GM12878 (cell line): ENCODE results near the gene INO80. TPM values are rescaled to one million over a fixed set of nuclear protein-coding genes. Genes with fewer than 3 reads are reported as not detected.

ENCODE experiments used
- ATAC-seq: fragments of 200-7000 bp; cut with Tn5 transposase; 3 replicates; pipeline ENCODE4 v1.9.1; 2020; ENCODE audit warnings: mild to moderate bottlenecking, moderate library complexity
- BruUV-seq: library from RNA; stranded (reverse); fragments of 400-500 nt; replicated peaks from 2 replicates; lab custom pipeline; 2021; lab: Mats Ljungman, UMichigan
- CTCF ChIA-PET: fragments of 300-600 bp; sonication (Branson Sonifier 250); formaldehyde crosslinking; extraction: SDS; loops from one replicate; lab custom pipeline; 2021; ENCODE audit warnings: inconsistent platforms; lab: Yijun Ruan, JAX
- POLR2A ChIA-PET: fragments of 350-600 bp; formaldehyde crosslinking; extraction: SDS; loops from one replicate; lab custom pipeline; 2021; ENCODE audit warnings: inconsistent platforms; lab: Charles Lee
- RAD21 ChIA-PET: fragments of 300-600 bp; sonication (Branson Sonifier 250); formaldehyde crosslinking; loops from one replicate; lab custom pipeline; 2023; ENCODE audit warnings: antibody characterized with exemption; ENCODE audit not compliant: unreplicated experiment; lab: Charles Lee
- SMC1A ChIA-PET: fragments of 300-600 bp; sonication (Branson Sonifier 250); formaldehyde crosslinking; loops from one replicate; lab custom pipeline; 2023; ENCODE audit not compliant: unreplicated experiment, uncharacterized antibody; lab: Charles Lee
- DNase-seq: peaks from one replicate; pipeline ENCODE4 v3.0.0-alpha.2; 2011; ENCODE audit warnings: low read depth, low spot score
- FAIRE-seq: peaks from 3 replicates; lab custom pipeline; 2011; peaks lifted over from hg19 to GRCh38; lab: Jason Lieb, UNC
- H2AFZ ChIP-seq: 2 replicates; pipeline ENCODE4 v1.6.0; 2011; ENCODE audit warnings: low read depth, low read length, control low read depth; ENCODE audit not compliant: control insufficient read depth
- H3K27ac ChIP-seq: 2 replicates; pipeline ENCODE4 v1.5.1; 2011; ENCODE audit warnings: control low read depth; ENCODE audit not compliant: control insufficient read depth, insufficient read depth
- H3K27me3 ChIP-seq, 2 experiments: replicated peaks in 1 of 2; 2 replicates each; pipeline versions ENCODE4 v1.6.0 to v1.6.1; 2011; ENCODE audit warnings: low read length in 1 of 2; ENCODE audit not compliant: control insufficient read depth in 2 of 2, insufficient read depth in 2 of 2
- H3K36me3 ChIP-seq, 2 experiments: 2 replicates each; pipeline ENCODE4 v1.5.1; 2011; ENCODE audit warnings: low read length in 1 of 2; ENCODE audit not compliant: control insufficient read depth in 2 of 2, insufficient read depth in 2 of 2
- H3K4me1 ChIP-seq: 2 replicates; pipeline ENCODE4 v1.6.1; 2011; ENCODE audit warnings: mild to moderate bottlenecking, low read length, moderate library complexity, mixed read lengths; ENCODE audit not compliant: control insufficient read depth, insufficient read depth
- H3K4me2 ChIP-seq: 2 replicates; pipeline ENCODE4 v1.6.0; 2011; ENCODE audit warnings: control low read depth; ENCODE audit not compliant: control insufficient read depth, insufficient read depth
- H3K4me3 ChIP-seq: fragments of 200-600 bp; sonication (generic); 2 replicates; pipeline ENCODE4 v1.5.1; 2016
- H3K79me2 ChIP-seq: 2 replicates; pipeline ENCODE4 v1.6.0; 2011; ENCODE audit warnings: low read length; ENCODE audit not compliant: control insufficient read depth, insufficient read depth
- H3K9ac ChIP-seq: 2 replicates; pipeline ENCODE4 v1.8.0; 2011; ENCODE audit warnings: low read length, control low read depth, mixed read lengths; ENCODE audit not compliant: control insufficient read depth, insufficient read depth
- H3K9me3 ChIP-seq: replicated peaks from 3 replicates; pipeline ENCODE4 v1.5.1; 2011; ENCODE audit warnings: mild to moderate bottlenecking, low read length; ENCODE audit not compliant: control insufficient read depth, insufficient read depth
- H4K20me1 ChIP-seq: 2 replicates; pipeline ENCODE4 v1.6.0; 2011; ENCODE audit not compliant: control insufficient read depth, insufficient read depth
- ATF7 ChIP-seq: fragments of 450-650 bp; IDR thresholded peaks from 2 replicates; pipeline ENCODE4 v1.6.1; 2016; ENCODE audit warnings: low read depth, mild to moderate bottlenecking
- EED ChIP-seq: sonication (generic); IDR thresholded peaks from 2 replicates; pipeline ENCODE4 v1.6.1; 2016; ENCODE audit warnings: antibody characterized with exemption, low read depth
- EZH2 ChIP-seq: IDR thresholded peaks from 2 replicates; pipeline ENCODE4 v1.6.1; 2012; ENCODE audit warnings: low read depth, mild to moderate bottlenecking, control low read depth, inconsistent platforms, low read length, borderline replicate concordance; ENCODE audit not compliant: control insufficient read depth
- HCFC1 ChIP-seq: fragments of 150-350 bp; IDR thresholded peaks from 2 replicates; pipeline ENCODE4 v1.6.1; 2014; ENCODE audit warnings: low read length
- NBN ChIP-seq: fragments of 450-650 bp; IDR thresholded peaks from 2 replicates; pipeline ENCODE4 v1.6.1; 2016
- PKNOX1 ChIP-seq: fragments of 450-650 bp; IDR thresholded peaks from 2 replicates; pipeline ENCODE4 v1.6.1; 2016; ENCODE audit warnings: mild to moderate bottlenecking
- TAF1 ChIP-seq: IDR thresholded peaks from 2 replicates; pipeline ENCODE4 v1.6.1; 2011; ENCODE audit warnings: mild to moderate bottlenecking, low read depth, low read length, borderline replicate concordance
- WGBS: methylation state at CpG from one replicate; pipeline ENCODE4 v1.1.6; 2016; ENCODE audit warnings: low lambda C conversion rate; ENCODE audit not compliant: insufficient replicate concordance, insufficient coverage; ENCODE audit errors: missing lambda C conversion rate; 5-methylcytosine and 5-hydroxymethylcytosine counted together
- in situ Hi-C: fragments of 300-500 bp; cut with MboI; formaldehyde crosslinking; loops from 9 replicates; pipeline ENCODE4 v1.14.3; 2018; ENCODE audit warnings: mixed read lengths
- intact Hi-C: fragments of 100-400 bp; cut with micrococcal nuclease; formaldehyde crosslinking; loops from one replicate; pipeline ENCODE4 v1.14.2; 2022; ENCODE audit not compliant: unreplicated experiment
- polyA plus RNA-seq, 11 experiments: library from polyadenylated mRNA; depleted of rRNA in 4 of 11; unstranded in 6 of 11; stranded (reverse) in 5 of 11; fragments of >200 nt; fragmentation: Nextera tagmentation in 4 of 11; fragmentation: Illumina TruSeq in 1 of 11; extraction: Ambion mirVana in 4 of 11; extraction: Trizol in 1 of 11; gene quantifications; 1 replicate in 1 of 11; 2 replicates in 10 of 11; pipeline versions ENCODE4 v1.2.1 to v1.2.3, GENCODE V29; 2011 to 2016; ENCODE audit warnings: inconsistent platforms in 2 of 11, missing spikeins in 2 of 11, low read depth in 1 of 11
- total RNA-seq, 4 experiments: library from RNA; depleted of rRNA in 3 of 4; stranded (reverse); fragments of >200 nt in 3 of 4; fragmentation: Illumina TruSeq in 1 of 4; extraction: Trizol in 1 of 4; gene quantifications; 2 replicates each; pipeline versions ENCODE4 v1.2.1 to v1.2.3, GENCODE V29; 2013 to 2021
- TF ChIP-seq, protein P1 (sequence below): fragments of 150-350 bp; IDR thresholded peaks from 2 replicates; pipeline ENCODE4 v1.6.1; 2016; ENCODE audit warnings: low read depth, low read length
- TF ChIP-seq, protein P2 (sequence below): fragments of 450-650 bp; IDR thresholded peaks from 2 replicates; pipeline ENCODE4 v1.6.1; 2014; ENCODE audit warnings: mild to moderate bottlenecking

The INO80 gene
- total and polyA plus RNA-seq, 10 of the 15 experiments (the other 5 are each of a cell fraction or from before 2014, with no cell fraction given) = 4.5 to 25.0 (median 14.2) TPM

GRCh38 chr15:41024131-41024530 is 91.9 kb downstream of the INO80 start:
- ChIA-PET RAD21 (interaction anchor here (1.2 kb wide), 1 partner anchor 94 kb away, joined by 3 read pairs; no protein-coding TSS in a partner anchor), CTCF (interaction anchor here (0.9 to 9.4 kb wide), 7 partner anchors 11 to 161 kb away, joined by 3 to 157 read pairs (median 8); partner anchors contain the start of gene VPS18), POLR2A (no interaction called here), SMC1A (interaction anchor here (1.0 to 2.7 kb wide), 3 partner anchors 26 to 235 kb away, joined by 3 to 13 read pairs (median 4); no protein-coding TSS in a partner anchor)
- no peaks in the 10 kb centered on the region for H4K20me1 ChIP-seq
- TF ChIP-seq, protein P1, sequence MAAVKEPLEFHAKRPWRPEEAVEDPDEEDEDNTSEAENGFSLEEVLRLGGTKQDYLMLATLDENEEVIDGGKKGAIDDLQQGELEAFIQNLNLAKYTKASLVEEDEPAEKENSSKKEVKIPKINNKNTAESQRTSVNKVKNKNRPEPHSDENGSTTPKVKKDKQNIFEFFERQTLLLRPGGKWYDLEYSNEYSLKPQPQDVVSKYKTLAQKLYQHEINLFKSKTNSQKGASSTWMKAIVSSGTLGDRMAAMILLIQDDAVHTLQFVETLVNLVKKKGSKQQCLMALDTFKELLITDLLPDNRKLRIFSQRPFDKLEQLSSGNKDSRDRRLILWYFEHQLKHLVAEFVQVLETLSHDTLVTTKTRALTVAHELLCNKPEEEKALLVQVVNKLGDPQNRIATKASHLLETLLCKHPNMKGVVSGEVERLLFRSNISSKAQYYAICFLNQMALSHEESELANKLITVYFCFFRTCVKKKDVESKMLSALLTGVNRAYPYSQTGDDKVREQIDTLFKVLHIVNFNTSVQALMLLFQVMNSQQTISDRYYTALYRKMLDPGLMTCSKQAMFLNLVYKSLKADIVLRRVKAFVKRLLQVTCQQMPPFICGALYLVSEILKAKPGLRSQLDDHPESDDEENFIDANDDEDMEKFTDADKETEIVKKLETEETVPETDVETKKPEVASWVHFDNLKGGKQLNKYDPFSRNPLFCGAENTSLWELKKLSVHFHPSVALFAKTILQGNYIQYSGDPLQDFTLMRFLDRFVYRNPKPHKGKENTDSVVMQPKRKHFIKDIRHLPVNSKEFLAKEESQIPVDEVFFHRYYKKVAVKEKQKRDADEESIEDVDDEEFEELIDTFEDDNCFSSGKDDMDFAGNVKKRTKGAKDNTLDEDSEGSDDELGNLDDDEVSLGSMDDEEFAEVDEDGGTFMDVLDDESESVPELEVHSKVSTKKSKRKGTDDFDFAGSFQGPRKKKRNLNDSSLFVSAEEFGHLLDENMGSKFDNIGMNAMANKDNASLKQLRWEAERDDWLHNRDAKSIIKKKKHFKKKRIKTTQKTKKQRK = no peak
- TF ChIP-seq PKNOX1 (no peak), HCFC1 (no peak), ATF7 (no peak), EZH2 (no peak), EED (no peak), TAF1 (no peak), NBN (no peak)
- TF ChIP-seq, protein P2, sequence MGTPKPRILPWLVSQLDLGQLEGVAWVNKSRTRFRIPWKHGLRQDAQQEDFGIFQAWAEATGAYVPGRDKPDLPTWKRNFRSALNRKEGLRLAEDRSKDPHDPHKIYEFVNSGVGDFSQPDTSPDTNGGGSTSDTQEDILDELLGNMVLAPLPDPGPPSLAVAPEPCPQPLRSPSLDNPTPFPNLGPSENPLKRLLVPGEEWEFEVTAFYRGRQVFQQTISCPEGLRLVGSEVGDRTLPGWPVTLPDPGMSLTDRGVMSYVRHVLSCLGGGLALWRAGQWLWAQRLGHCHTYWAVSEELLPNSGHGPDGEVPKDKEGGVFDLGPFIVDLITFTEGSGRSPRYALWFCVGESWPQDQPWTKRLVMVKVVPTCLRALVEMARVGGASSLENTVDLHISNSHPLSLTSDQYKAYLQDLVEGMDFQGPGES = no peak
- DNase-seq (no peak), FAIRE-seq (no peak), ATAC-seq (no peak)
- H2AFZ ChIP-seq = no peak overlapping the region
- BruUV-seq = no TSS peak
- peaks cover 9 to 17% of the 10 kb centered on the region in 2 experiments for H3K36me3 ChIP-seq
- no peak overlapping the region for H3K9ac ChIP-seq
- H3K4me1 ChIP-seq = no peaks in the 10 kb centered on the region
- H3K9me3 ChIP-seq = no peaks in the 10 kb centered on the region
- in situ Hi-C loops = loop anchor here (5.0 kb wide), 1 partner anchor 102 kb away; no protein-coding TSS in a partner anchor
- H3K27me3 ChIP-seq = no peaks in the 10 kb centered on the region
- intact Hi-C loops = loop anchor here (5.0 kb wide), 1 partner anchor 82 kb away; no protein-coding TSS in a partner anchor
- H3K4me3 ChIP-seq = no peak overlapping the region
- H3K27ac ChIP-seq = no peak overlapping the region
- no peak overlapping the region for H3K4me2 ChIP-seq
- WGBS = 68% methylated on average over 4 of the region's 4 CpGs
- no peaks in the 10 kb centered on the region for H3K79me2 ChIP-seq
